OCI-LY1 (cell line): ENCODE results near the gene KLHL29.

Source experiments
- CTCF ChIP-seq: fragments of 200-600 bp; sonication (generic), shearing (Covaris generic); IDR thresholded peaks from 2 replicates; pipeline ENCODE4 v1.5.1; 2017; ENCODE audit warnings: mild to moderate bottlenecking, antibody characterized with exemption, low read length, moderate library complexity, mixed read lengths
- EZH2 ChIP-seq: fragments of 200-600 bp; sonication (generic), shearing (Covaris generic); IDR thresholded peaks from 2 replicates; pipeline ENCODE4 v1.8.0; 2017; ENCODE audit warnings: borderline replicate concordance, mixed run types, mild to moderate bottlenecking, antibody characterized with exemption, low read length, moderate library complexity, mixed read lengths

- TF ChIP-seq CTCF (no peak), EZH2 (no peak)
Measured at GRCh38 chr2:23557455-23557854, 172.5 kb downstream of the KLHL29 start.
